NCI-H1417 (cell line): ENCODE measurements around the gene SPOCD1.

Experiments
- DNase-seq, 3 experiments: peaks; one replicate each; lab custom pipeline; 2025; lab: John Stamatoyannopoulos, UW

The SPOCD1 gene

DNA sequence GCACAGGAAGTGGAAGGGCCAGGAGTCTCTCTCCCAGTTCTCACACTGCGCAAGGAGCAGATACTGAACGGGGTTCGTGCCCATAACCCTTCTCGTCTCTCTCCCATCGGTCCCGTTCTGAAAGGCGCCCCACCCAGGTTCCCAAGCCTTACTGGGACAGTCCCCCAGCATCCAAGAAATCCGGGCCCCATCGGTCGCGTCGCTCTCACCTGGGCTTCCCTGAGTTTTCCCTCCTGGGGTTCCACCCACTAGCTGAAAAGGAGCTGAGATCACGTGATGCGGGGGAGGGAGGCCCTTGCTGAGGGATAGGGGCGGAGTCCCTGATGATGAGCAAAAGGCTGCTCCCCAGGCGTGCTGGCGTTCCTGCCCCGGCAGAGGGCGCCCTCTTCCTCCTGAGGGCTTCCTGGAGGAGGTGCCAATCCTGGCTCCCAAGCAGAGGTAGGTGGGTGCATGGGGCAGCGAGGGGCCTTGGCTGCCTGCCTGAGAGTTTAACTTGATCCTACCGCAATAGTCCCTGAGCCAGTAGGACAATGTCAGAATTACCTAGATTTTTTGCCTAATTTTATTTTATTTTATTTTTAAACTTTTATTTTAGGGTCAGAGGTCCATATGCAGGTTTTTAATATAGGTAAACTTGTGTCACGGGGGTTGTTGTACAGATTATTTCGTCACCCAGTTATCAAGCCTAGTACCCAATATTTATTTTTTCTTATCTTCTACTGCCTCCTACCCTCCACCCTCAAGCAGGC is at the start of gene SPOCD1:
SPOCD1 (minus strand) TSS at position 271 of the 749 bp plus-strand sequence. CDS start 689 bp downstream, outside the sequence.
- DNase-seq, result peak in 2 of 3 experiments; percentile 15 to 28

DNA sequence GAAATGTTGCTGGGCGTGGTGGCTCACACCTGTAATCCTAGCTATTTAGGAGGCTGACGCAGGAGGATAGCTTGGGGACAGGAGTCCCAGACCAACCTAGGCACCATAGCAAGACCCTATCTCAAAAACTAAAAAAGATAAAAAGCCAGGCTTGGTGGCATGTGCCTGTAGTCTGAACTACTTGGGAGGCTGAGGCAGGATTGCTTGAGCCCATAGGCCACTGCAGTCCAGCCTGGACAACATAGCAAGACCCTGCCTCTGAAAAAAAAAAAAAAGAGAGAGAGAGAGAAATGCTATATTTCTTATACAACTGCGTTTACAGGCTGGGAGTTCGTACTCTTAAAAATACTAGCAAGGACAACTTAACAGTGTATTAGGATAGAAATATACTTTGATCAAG is 46.2 kb upstream of the SPOCD1 start:
- DNase-seq, result no peak

DNA sequence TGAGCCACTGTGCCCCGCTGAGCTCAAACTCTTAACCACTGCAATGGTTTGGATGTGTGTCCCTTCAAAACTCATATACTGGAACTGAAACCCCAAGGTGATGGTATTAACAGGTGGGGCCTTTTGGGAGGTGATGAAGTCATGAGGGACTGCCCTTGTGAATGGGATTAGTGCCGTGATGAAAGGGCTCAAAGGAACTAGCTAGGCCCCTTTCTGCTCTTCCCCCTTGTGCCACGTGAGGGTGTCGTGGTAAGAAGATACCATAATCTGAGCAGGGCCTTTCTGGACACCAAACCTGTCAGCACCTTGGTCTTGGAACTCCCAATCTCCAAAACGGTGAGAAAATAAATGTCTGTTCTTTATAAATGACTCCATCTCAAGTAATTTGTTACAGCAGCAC is 45.5 kb upstream of the SPOCD1 start:
- no peak for DNase-seq

DNA sequence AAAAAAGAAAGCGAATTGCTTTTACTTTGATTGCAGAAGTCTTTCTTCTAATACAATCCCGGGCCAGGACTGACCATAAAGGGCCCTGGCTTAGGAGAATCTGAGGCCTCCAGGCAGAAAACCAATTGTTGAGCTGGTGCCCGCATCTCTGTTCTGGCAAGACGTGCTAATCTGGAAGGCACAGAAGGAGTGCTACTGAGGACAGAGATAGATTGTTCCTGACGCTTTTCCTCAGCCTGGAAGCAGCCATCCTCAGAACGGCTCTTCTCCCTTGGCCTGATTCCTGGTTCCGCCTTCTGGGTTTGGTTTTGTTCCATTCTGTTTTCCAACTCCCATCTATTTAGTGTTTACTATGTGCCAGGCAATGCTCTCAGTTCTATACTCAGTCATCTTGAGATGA is 44.8 kb upstream of the SPOCD1 start:
- no peak for DNase-seq

DNA sequence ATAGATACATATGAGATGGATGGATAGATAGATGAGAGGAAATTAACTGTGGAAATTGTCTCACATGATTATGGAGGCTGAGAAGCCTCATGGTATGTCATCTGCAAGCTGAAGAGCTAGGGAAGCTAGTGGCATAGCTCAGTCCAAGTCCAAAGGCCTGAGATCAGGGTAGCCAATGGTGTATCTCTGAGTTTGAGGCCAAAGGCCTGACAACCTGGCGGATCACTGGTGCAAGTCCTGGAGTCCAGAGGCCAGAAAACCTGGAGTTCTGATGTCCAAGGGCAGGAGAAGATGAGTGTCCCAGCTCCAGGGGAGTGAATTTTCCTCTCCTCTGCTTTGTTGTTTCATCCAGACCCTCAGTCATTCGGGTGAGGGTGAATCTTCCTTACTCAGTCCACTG is 43.9 kb upstream of the SPOCD1 start:
- no peak for DNase-seq

DNA sequence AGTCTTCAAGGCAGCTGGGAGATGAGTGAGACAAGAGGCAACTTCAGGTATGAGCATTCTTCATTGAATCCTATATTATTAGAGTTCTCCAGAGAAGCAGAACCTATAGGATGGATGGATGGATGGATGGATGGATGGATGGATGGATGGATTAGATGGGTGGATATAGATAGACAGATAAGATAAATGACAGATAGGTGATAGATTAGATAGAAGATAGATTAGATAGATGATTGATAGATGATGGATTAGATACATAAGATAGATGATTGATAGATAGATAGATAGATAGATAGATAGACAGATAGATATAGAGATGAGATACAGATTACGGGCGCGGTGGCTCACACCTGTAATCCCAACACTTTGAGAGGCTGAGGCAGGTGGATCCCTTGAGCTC is 43.2 kb upstream of the SPOCD1 start:
- DNase-seq, result no peak

DNA sequence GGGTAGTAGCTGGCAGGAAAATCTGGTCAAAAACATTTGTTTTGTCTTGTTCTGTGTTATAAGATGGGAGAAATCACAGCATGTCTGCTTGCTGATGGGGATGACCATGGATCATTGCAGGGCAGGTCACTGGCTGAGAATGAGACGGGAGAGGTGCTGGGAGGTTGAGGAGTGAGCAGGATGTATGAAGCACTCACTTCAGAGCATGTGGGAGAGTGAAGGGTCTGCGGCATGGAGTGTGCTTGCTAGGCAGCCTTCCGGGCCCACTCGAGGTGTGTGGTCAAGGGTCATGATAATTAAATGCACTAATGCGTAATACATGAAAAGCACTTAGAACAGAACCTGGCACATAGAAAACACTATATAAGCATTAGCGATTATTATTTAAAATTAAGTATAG is 42.0 kb upstream of the SPOCD1 start:
- DNase-seq, result peak in 1 of 3 experiments; percentile 27

DNA sequence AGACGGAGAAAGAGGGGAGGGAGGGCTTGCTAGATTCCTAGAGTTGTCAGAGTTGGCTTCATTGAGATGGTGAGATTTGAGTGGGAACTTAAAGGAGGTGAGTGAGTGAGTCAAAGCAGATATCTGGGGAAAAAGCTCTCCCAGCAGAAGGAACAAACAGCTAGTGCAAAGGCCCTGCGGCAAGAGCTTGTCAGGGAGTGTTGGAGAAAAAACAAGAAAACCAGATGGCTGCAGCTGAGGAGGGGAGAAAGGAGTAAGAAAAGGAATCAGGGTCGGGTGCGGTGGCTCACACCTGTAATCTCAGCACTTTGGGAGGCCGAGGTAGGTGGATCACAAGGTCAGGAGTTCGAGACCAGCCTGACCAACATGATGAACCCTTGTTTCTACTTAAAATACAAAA is 40.3 kb upstream of the SPOCD1 start:
- DNase-seq, result no peak

DNA sequence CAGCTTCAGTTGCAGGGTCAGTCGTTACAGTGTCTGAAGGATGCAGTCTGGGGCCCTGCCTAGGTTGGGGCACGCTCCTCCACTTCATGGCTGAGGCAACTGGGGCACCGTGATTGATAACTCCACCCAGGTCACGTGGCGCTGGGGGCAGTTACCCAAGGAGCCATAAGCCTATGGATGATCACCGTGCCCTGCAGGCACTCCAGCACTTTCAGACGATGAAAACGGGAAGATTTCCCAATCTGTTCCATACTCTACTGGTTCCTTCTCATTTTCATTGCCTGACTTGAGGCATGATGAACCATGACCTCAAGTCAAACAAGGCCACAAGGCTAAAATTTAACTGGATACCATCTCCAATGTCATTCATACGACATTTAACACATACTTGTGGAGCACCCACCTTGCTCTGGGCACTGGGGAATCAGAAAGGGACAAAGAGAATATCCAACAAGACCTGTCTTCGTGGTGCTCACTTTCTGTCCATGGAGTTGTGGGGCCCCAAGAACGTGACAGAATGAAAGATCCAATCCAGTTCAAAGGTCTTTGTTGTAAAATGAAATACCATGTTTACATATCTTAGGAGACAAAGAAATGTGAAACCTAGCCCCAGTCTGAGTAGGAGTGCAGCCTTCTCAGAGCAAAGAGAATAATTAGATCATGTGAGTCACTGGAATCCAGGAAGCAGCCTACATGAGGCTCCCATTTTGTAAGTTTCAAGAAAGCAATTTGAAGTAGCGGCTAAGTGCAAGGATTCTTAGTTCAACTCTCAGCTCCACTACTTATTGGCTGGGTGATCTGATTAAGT is 39.4 kb upstream of the SPOCD1 start:
- DNase-seq, result no peak

DNA sequence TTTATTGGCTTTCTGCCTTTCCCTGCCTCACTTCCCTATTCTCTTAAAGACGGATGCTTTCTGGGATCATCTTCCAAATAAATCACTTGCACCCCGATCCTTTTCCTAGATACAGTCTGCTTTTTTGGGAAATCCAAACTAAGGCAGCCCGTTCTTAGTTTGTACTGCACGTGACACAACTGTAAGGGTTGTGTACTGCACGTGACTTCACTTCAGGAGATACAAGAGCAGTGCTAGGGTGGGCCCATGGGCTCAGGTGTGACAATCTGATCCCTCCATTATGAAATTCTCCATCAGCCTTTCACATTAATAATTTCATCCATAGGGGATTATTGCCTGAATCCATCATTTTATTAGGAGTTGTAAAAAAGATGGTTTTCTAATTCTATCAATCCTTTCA is 33.8 kb upstream of the SPOCD1 start:
- DNase-seq, result no peak

DNA sequence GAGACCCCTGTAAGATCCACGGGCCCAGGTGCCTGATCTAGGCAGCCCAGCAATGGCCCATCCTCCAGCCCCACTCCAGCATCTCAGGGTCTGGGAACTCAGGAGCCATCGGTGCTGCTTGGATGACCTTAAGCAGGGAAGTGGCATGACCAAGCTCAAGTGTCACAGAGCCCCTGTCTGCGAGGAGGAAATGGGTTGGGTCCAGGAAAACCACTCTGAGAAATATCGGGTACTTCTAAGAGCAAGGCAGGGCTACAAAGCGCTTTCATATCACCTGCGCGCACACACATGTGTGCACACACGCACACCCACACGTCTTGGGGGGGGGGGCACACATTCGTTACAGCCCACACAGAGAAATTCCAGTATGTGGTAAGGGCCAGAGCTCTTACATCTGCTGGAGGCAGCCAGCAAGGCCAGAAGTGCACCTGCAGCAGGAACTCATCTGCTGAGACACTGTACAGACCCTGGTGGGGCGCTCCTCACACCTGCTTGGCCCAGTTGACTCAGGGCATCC is 32.6 kb upstream of the SPOCD1 start:
- DNase-seq, result no peak

DNA sequence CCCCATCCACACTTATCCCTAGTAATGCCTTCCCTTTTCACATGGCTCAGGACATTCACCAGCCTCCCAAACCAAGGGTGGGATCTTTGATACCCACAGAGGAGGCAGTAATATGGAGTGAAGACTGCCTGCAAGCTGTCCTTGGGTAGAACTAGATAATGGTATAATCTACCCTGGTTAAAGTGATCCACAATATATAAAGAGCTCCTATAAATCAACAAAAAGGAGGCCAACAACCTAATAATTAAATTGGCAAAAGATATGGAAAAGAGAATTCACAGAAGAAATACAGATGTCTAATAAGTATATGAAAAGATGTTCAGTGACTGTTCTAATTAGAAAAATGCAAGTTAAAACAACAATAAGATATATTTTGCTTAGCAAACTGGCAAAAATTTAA is 30.7 kb upstream of the SPOCD1 start:
- DNase-seq, result no peak

DNA sequence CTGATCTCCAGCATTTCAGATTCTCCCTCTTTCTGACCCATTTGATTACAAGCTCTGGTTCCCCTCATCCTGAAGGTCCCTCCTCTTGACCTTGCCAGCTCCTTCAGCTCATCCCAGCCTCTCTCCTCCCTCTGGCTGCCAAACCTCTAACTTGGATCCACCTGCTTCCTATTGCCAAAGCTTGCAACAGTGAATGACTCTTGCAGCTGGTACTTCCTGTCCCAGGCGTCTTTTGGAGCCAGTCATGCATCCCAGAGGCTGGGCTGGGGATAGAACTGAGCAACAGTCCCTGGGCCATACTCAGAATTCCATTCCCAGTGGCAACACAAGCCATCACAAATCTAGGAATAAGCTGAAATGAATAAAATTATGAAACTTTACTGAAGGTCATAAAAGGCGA is 27.7 kb upstream of the SPOCD1 start:
- DNase-seq, result no peak

DNA sequence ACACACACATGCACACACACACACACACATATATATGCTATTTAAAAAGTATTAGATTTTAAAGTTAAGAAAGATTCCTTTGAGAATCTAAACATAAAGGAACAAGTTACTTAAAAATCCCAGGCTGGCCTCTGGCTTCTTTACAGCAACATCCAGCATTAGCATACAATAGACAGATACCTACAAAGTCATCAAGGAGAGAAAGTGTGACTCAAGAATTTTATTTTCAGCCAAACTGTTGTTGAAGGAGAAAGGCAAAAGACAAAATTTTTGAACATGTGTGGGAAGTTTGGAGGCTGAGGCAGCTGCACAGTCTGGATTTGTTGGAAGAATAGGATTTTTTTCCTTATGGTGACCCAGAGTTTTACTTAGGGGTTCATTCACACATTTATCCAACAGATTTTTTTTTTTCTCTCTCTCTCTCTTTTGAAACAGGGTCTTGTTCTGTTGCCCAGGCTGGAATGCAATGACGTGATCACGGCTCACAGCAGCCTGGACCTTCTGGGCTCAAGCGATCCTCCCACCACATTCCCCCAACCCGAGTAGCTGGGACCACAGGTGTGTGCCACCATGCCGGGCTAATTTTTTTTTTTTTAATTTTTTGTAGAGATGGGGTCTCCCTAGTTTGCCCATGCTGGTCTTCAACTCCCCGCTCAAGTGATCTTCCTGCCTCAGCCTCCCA is 24.0 kb upstream of the SPOCD1 start:
- no peak for DNase-seq

DNA sequence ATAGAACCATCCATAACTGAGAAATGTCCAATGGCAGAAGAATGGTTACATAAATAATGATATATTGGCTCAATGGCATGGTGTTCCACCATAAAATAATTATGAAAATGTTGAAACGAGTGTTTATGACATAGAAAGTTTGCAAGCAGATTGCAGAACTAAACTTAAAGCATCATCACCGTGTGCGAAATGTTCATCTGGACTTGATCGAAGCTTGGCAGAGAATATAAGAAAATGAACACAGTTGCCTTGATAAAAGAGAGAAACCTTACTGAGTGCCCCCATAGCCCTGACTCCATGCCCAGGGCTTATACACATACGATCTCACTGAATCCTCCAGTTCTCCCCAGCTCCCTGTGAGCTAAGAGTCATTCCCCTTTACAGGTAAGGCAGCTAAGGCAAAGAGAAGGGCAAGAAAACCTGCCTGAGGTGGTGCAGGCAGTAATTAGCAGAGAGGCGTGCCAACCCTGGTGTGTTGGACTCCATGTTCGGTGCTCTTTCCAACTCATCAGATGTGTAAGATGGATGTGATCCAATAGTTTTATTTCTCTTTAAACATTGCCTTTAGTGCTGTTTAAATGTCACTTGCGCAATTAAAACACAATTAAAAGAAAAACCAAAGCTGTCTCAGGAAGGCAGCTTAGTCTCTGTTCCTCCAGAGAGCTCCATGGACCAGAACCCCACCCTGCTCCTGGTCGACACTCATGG is 21.8 kb upstream of the SPOCD1 start:
- DNase-seq, result no peak

DNA sequence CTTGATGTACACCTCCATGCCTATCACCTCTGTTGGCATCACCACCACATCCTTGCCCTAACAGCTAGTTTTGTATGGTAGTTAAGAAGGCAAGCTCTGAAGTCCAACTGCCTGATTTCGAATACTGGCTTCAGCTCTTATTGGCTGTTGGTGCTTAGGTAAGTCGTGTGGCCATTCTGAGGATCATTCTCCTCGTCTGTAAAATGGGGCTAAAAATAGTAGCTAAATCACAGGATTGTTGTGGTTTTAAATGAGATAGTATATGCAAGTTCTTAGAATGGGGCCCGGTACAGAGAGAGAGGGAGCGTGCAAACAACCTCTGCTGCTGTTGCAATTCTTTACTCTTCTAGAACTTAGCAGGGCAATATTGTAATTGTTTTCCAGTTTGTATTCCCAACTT is 20.8 kb upstream of the SPOCD1 start:
- no peak for DNase-seq

DNA sequence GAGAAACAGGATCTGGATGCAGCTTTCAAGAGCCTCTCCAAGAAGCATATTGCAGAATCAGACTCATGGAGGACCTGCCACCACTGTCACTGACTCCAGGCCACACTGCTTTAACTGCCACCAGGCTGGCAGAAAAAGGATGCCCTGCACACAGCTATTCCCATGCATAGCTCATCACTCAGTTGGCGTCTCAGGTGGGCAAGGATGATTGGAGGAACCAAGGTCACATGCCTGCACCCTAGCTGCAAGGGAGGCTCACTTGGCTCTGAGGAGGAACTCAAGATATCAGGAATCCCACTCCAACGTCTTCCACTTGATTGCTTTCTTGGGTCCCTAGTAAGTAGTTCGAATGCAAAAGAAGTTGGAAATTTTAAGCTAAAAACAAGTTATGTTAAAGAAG is 19.6 kb upstream of the SPOCD1 start:
- DNase-seq, result no peak

DNA sequence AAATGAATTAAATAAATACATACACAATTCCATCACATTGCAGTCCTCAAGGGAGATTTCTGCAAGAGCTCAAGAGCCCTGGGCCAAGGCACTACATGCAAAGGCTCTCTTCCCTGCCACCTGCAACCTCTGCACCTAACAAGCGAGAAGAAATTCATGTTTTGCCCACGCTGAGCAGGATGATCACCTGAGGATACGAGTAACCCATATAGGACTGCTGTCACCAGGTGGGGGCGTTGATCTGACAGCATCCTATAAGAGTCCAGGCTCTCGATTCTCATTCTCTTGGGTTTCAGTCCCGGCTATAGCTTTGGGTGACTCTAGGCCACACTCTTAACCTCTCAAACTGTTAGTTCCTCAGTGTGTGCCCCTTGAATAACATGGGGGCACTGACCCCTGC is 18.7 kb upstream of the SPOCD1 start:
- no peak for DNase-seq

DNA sequence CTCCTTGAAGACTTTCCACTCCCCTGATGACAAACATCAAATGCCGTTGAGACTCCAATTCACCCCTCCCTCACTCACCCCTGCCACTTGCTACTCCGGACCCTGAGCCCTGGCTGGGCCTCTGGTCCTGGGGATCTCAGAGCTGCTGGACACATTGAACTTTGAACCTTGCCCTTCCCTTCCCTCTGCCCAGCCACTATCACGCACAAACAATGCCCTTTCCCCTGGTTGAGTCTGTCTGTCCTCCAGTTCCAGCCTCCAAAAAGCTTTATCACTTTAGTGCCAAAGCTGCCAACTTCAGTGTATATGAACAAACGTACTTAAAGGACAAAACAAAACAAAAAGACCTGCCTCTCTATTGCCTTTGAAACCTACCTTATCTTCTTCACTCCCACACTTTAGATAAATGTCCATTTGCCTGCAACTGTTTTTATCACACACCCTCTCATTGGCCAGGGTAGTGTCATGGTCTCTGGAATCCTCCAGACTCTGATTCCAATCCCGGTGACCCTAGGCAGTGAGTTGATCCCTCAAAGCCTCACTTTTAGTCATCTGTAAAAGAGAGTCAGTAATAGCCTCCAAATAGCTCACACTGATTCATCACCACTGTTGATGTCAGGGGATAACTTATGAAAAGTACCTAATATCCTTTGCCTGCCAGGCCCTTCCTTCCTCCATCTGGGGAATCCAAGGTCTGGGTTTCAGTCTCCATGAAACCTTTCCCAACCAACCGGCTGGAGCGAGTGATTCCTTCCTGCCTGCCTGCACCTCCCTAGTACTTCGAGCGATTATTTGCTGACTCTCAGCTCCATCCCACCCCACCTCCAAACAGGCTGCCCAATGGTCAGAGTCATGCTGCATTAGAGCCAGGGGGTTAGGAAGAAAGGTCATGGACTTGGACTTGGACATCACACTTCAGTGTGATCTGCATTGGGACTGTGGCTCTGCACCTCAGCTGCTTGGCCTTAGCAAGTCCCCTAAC is 15.9 kb upstream of the SPOCD1 start:
- no peak for DNase-seq

DNA sequence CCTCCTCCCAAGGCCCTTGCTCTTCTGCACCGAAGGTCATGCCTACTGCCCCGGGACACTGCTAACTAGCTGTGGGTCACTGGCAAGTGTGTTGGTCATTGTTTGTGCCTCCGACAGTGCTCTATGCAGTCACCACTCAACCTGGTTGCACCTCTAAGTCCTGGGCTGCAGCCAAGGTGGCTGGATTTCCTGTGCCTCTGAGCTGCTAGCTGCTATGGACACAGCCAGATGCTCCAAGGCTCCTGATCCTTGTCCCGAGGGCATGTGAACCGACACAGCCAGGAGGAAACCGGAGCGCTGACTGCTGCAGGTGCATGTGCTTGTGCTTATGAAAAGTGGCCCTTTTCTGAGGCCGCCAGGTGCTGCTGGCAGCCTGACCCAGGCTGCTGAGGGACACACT is 14.7 kb upstream of the SPOCD1 start:
- peak; percentile 20 to 79 (median 41) for DNase-seq

DNA sequence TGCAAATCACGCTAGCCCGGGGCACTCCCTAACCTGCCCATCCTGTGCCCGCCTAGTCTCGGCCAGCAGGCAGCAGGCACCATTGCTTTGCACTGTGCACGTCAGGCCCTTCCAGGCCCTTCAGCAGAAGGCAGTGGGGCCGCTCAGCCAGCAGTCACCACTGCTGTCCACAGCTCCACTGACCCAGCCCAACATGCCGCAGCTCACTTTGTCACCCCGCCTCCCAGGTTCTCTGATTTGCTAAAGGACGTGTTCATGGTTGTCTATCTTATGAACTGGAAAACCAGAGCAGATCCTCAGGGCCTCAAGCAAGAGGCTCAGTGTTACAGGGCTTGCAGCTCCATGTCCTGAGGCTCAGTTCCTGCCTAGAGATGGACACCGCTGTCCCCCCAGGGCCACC is 14.2 kb upstream of the SPOCD1 start:
- no peak for DNase-seq
